Measurements from ENCODE around the gene KCTD10. TPM values are rescaled to one million over a fixed set of nuclear protein-coding genes. Genes with fewer than 3 reads are reported as not detected.
"Not testable (repeated sequence)": the region's sequence is repeated elsewhere in the genome, so short reads cannot be mapped to it uniquely, and the experiment has no call there.

KCTD10 gene
- polyA plus RNA-seq, 12 donors, result 26.9 to 53.1 (median 32.3) TPM; not detected in 1

GRCh38 chr12:109423392-109423791, 53.7 kb downstream of the KCTD10 start:
- no peak for DNase-seq

- no peak for DNase-seq
Measured at GRCh38 chr12:109422251-109422650, 54.8 kb downstream of the KCTD10 start.

- no peak for DNase-seq
Measured at GRCh38 chr12:109421355-109422087, 55.6 kb downstream of the KCTD10 start.

- DNase-seq, result no peak
Measured at GRCh38 chr12:109418848-109419480, 58.1 kb downstream of the KCTD10 start.

GRCh38 chr12:109406147-109406546, 71.0 kb downstream of the KCTD10 start:
- DNase-seq, result not testable (repeated sequence)

- not testable (repeated sequence) for DNase-seq
Measured at GRCh38 chr12:109404841-109405240, 72.3 kb downstream of the KCTD10 start.

Other genes with a start within 250 kb of the KCTD10 start
- under 1 TPM in 8 of 12 donors, not detected in 4; 0.05 to 0.34 (median 0.13) TPM for gene FOXN4, start 168.0 kb downstream of the KCTD10 start, polyA plus RNA-seq (ENCODE audit: insufficient read length in 12 of 12)
- 1 to 10 TPM in 1 of 12 donors, under 1 TPM in 8, not detected in 3; 0.09 to 1.2 (median 0.28) TPM for gene MYO1H, start 129.4 kb downstream of the KCTD10 start, polyA plus RNA-seq (ENCODE audit: insufficient read length in 12 of 12)
- 10 to 100 TPM in 11 of 12 donors, not detected in 1; 17.5 to 30.0 (median 24.9) TPM for gene UBE3B, start 334 bp upstream of the KCTD10 start, polyA plus RNA-seq (ENCODE audit: insufficient read length in 12 of 12)
- 100 to 1,000 TPM in 1 of 12 donors, 10 to 100 TPM in 11; 18.4 to 126 (median 24.2) TPM for gene MMAB, start 96.2 kb upstream of the KCTD10 start, polyA plus RNA-seq (ENCODE audit: insufficient read length in 12 of 12)
- gene MVK, start 96.5 kb upstream of the KCTD10 start, polyA plus RNA-seq (ENCODE audit: insufficient read length in 12 of 12), result 10 to 100 TPM in 10 of 12 donors, 1 to 10 TPM in 1, not detected in 1; 8.0 to 19.0 (median 15.3) TPM
- 10 to 100 TPM in 2 of 12 donors, 1 to 10 TPM in 9, not detected in 1; 3.3 to 12.5 (median 6.5) TPM for gene FAM222A, start 236.5 kb upstream of the KCTD10 start, polyA plus RNA-seq (ENCODE audit: insufficient read length in 12 of 12)